GM19238 (cell line): ENCODE data around the gene OR5AP2.
"Not testable (repeated sequence)": the region's sequence is repeated elsewhere in the genome, so short reads cannot be mapped to it uniquely, and the experiment has no call there.

ENCODE experiments used
- DNase-seq: peaks from one replicate; pipeline ENCODE4 v3.0.0; 2011; ENCODE audit warnings: low spot score; ENCODE audit not compliant: insufficient read length

The OR5AP2 gene

DNA sequence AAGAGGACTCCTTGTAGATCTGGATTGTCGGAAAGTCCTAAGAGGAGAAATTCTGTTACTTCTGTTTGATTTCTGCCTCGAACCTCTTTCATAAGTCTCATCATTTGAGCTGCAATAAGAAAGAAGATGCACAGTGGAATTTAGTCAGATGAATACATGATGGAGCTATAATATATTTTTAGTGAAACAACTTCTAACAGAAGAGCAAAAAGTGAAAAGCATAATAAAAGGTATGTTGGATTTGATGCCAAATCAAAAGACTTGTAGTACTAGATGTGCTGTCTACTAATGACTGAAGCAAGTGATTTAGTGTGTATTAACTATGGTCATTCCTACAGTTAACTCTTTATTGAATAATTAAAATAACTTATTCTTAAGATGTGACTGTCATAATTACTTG is at the start of gene OR5AP2:
Gene OR5AP2, minus strand, starts transcription at position 101 of the 400 bp plus-strand sequence. Its CDS starts 0 bp downstream, at position 101.
- no peak for DNase-seq

DNA sequence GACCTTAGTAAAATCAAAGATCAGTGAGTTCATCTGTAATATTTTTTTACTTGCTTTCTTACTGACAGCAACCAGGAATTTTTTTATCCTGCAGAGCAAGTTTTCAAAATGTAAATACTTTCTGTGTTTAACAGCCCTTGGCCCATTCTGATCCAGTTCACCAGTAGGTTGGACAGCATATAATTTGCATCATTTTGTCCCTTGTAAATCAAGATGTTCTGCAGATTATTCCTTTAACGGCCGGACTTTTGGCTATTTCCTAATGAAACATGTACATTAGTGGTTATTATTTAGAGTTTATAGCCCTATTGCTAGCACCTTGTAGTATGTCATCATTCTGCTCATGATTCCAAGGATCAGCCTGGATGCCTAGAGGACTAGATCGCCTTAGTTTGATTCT is 48.9 kb upstream of the OR5AP2 start:
- not testable (repeated sequence) for DNase-seq

DNA sequence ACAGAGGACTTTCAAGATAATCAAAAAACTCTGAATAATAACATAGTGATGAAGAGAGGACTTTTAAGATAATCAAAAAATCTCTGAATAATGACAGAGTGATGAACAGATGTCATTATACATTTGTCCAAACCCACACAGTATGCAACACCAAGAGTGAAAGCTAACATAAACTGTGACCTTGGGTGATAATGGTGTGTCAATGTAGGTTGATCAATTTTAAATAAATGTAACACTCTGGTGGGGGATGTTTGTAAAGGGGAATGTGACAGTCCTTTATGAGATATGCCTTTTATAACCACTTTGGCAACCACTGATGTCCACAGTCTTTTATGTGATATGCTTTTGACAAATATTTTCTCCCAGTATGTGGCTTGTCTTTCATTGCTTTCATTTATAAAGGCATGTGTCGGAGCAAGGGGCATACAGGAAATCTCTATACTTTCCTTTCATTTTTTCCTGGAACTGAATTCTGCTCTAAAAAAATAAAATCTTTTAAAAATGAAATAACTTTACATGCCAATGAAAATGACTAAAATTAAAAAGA is 46.4 kb upstream of the OR5AP2 start:
- no peak for DNase-seq

DNA sequence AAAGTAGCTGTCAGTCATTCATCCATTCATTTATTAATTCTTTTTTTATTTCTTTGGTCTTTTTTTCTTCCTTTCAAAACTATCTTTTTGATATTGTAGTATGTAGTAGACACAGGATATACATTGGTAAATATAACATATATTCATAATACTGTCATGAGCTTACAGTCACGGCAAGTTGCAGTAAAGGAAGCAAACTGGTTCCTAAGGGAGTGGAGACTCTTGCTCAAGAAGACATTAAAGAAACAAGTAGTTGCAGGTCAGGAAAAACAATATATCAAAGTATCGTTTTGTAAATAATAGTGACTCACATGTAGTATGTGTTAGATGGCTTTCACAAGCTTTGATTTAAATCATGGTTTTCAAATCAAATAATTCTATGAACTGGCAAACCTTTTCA is 28.7 kb upstream of the OR5AP2 start:
- DNase-seq: no peak

DNA sequence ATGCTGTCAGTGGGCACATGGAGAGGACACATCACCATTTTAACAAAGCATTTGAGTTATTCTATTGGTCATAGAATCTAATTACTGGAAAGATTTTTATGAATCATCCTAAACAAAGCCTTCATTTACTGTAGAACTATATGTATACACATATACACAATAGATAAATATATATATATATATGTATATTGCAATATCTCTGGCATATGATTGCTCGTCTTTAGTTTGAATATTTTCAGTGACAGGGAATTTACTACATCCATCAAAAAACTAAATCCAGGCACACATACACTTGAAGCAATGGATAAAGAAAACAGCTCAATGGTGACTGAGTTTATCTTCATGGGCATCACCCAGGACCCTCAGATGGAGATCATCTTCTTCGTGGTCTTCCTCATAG is 21.1 kb upstream of the OR5AP2 start, which contains the start of gene OR5AR1:
Gene OR5AR1, plus strand, starts transcription at position 301 of the 400 bp plus-strand sequence. Its CDS starts 0 bp downstream, at position 301.
- no peak for DNase-seq

DNA sequence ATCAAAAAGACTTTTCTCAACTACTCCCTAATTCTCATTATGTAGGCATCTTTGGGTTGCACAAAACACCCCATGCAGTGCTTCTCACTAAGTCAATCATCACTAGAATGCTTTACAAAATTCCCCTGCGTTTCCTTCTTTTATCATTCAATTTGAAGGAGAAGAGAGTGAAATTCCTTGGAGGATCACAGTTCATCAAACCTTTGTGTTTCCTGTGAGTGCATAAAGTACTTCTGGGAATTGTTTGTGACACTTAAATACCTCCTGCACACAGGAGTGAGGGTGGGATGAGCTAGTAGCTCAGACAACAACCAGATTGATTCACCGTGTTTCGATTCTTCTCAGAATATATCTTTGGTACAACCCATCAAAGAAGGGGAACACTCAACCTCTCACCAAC is 17.5 kb upstream of the OR5AP2 start:
- DNase-seq: no peak

DNA sequence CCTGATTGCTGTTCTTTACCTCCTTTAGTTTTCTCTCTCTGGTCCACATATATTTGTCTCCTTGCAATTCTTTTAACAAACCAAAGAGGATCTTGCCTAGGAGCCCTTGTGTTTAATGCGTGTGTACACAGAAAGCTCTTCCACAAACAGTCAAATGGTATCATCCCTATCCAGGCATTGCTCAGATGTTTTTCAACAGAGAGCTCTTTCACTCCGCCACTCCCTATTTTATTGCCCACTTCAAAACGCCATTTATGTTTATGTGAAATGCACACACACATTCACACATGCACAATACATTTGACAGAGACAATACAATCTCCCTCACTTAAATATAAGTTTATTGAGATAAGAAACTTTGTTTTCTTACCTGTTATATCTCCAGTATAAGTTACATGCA is 4.7 kb downstream of the OR5AP2 start:
- no peak for DNase-seq

DNA sequence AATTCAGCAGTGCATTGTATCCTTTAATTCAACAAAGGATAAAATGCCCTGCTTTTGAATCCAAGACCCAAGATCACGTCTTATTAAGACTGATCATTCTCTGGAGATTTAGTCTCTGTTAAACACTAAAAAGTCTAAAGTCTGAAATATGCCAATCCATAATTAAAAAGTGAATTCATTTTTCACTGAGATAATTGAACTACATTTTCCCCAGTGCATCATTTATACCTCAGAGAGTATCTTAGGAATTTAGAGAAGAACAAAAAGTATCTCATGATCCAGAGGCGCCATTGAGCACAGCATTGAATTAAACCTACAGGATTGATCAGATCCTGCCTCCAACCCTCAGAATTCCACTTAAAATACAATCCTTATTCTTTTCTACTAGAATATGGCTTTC is 5.4 kb downstream of the OR5AP2 start:
- no peak for DNase-seq

DNA sequence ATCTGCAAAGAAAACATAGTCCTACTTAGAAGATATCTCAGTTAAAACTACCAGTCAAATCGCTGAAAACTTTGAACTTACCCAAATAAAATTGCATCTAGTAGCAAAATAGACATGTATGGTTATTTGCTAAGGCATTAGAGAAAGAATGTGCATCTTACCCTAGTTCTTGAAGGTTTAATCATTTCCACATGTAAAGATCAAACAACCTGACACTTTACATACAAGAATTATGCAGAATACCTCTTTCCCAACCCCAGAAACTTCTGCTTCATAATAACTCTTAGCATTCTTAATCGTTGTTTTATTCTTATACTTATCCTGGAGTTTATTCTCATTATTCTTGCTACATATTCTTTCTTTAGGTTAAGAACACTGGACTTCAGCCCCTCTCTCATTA is 9.9 kb downstream of the OR5AP2 start:
- no peak for DNase-seq

DNA sequence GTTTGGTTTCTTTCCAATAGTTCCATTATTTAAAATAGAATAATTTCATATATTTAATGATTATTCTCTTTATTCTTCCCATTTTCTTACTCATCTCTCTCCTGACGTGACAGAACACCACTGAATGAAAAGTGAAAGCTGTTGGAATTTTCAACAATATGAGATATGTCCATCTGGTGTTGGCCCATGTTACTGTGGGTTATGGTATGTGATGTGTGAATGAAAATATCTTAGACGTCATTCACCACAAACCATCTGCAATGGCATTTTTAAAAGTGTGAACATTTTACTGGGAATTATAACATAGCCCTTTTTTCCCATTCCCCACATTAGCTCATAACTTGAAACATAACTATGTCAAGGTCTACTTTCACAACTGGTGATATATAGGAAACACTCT is 16.3 kb downstream of the OR5AP2 start:
- no peak for DNase-seq

DNA sequence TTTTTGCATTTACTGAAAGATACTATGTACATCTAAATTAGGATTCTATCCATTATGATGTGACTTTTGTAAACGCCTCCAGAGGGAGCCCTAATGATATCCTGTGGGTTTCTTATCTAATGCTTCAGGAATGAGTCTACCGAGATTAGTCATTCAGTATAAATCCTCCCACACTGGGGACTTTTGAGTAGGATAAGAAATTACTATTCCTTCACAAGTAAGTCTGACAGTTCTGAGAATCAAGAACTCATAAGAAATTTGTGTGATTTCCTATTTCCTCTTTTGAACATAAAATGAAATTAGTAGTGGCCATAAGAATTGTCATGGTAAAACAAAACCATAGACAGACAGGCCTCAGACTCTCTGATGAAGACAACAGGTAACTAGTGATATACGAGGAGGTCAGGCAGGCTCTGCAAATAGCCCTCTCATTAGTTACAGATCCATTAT is 17.6 kb downstream of the OR5AP2 start:
- no peak for DNase-seq

DNA sequence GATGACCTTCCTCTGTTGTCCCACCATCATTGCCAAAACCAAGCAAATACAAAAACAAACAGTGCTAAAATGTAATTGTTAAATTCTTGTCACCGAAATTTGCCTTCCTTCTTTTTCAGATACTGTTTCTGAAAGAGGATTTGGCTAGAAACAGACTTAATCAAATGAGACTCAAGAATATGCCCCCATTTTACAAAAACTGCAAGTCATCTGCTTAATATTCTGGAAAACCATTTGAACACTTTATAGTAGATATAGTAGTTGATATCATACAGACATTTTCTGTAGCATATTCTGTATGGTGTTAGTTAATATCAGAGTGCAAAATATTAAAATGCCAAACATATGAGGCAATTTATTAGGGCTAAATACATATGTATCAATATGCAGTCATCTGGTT is 31.1 kb downstream of the OR5AP2 start:
- no peak for DNase-seq

DNA sequence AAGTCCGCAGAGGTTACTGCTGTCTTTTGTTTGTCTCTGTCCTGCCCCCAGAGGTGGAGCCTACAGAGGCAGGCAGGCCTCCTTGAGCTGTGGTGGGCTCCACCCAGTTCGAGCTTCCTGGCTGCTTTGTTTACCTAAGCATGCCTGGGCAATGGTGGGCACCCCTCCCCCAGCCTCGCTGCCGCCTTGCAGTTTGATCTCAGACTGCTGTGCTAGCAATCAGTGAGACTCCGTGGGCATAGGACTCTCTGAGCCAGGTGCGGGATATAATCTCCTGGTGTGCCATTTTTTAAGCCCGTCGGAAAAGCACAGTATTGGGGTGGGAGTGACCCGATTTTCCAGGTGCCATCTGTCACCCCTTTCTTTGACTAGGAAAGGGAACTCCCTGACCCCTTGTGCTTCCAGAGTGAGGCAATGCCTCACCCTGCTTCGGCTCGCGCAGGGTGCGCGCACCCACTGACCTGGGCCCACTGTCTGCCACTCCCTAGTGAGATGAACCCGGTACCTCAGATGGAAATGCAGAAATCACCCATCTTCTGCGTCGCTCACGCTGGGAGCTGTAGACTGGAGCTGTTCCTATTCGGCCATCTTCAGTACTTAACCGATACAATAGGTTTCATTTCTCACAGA is 50.0 kb downstream of the OR5AP2 start:
- DNase-seq: not testable (repeated sequence)
